Measurements from ENCODE around the gene NLGN1. TPM values are rescaled to one million over a fixed set of nuclear protein-coding genes. Genes with fewer than 3 reads are reported as not detected.

Gene NLGN1
- total RNA-seq, 3 donors from 2014 or later: 4.4 to 12.3 (median 6.9) TPM

GRCh38 chr3:173923204-173923603, 525.7 kb downstream of the NLGN1 start:
- TF ChIP-seq CTCF (IDR thresholded peaks at IDR 0.05) (no peak), POLR2AphosphoS5 (IDR thresholded peaks at IDR 0.05) (no peak), POLR2A (IDR thresholded peaks at IDR 0.05) (no peak)
- no peaks in the 10 kb centered on the region for H3K4me1 ChIP-seq
- no peaks in the 10 kb centered on the region for H3K9me3 ChIP-seq
- no peak for DNase-seq (ENCODE audit: low spot score in 2 of 2)
- H3K36me3 ChIP-seq: no peaks in the 10 kb centered on the region
- no peaks in the 10 kb centered on the region for H3K27me3 ChIP-seq
- H3K4me3 ChIP-seq: no peak overlapping the region
- intact Hi-C loops (cut with DNase I; ENCODE audit: low total_unique reads): no loop called here
- H3K27ac ChIP-seq: no peak overlapping the region

DNA sequence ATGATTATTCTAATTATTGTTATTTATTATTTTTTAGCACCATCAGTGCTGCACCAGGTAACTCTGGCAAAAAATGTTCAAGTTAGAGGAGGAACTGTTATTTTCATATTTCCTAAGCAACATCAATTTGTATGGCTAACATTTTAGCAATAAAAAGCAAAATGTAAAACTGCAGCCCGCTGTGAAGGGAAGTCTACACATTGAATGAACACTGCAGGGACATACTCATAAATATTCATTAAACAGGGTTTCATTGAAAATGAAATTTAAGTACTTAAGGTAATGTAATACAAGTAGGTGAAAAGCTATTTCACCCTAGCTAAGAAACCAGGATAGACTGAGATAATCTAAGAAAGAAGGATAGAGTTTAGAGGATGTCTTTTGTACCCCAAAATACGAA, 532.7 kb downstream of the NLGN1 start:
- no peak overlapping the region for H3K27ac ChIP-seq
- no peak for TF ChIP-seq POLR2A (IDR thresholded peaks at IDR 0.05)
- no peak for DNase-seq (ENCODE audit: low spot score in 2 of 2)
- no peaks in the 10 kb centered on the region for H3K4me1 ChIP-seq
- H3K36me3 ChIP-seq: no peaks in the 10 kb centered on the region
- H3K9me3 ChIP-seq: no peaks in the 10 kb centered on the region
- H3K27me3 ChIP-seq: no peaks in the 10 kb centered on the region
- H3K4me3 ChIP-seq: no peak overlapping the region
- intact Hi-C loops (cut with DNase I; ENCODE audit: low total_unique reads): no loop called here

- intact Hi-C loops (cut with DNase I; ENCODE audit: low total_unique reads): no loop called here
- H3K27ac ChIP-seq: no peak overlapping the region
- TF ChIP-seq POLR2A (IDR thresholded peaks at IDR 0.05) (no peak), CTCF (IDR thresholded peaks at IDR 0.05) (no peak), POLR2AphosphoS5 (IDR thresholded peaks at IDR 0.05) (no peak)
- H3K4me3 ChIP-seq: no peak overlapping the region
- no peaks in the 10 kb centered on the region for H3K36me3 ChIP-seq
- H3K4me1 ChIP-seq: no peaks in the 10 kb centered on the region
- H3K9me3 ChIP-seq: no peaks in the 10 kb centered on the region
- no peak for DNase-seq (ENCODE audit: low spot score in 2 of 2)
- H3K27me3 ChIP-seq: no peaks in the 10 kb centered on the region
Measured at GRCh38 chr3:173932624-173933023, 535.1 kb downstream of the NLGN1 start.

DNA sequence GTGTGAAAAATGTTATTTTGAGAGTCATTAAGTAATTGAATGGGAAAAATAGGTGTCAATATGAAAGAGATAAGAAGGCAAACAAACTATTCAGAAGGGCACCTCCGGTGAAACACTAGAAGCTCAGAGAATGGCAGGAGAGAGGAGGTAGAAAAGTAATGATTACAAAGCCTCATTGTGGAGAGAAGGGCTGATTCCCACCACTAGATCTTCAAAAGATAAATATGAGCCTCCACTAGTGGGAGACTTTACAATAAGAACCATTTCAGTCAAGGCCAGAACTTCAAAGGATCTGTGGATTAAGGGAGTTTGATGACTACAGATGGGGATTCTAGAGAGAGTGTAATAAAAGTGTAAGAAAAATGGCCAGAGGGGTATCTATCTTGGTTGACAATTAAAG, 535.6 kb downstream of the NLGN1 start:
- H3K4me3 ChIP-seq: no peak overlapping the region
- DNase-seq (ENCODE audit: low spot score in 2 of 2): no peak
- intact Hi-C loops (cut with DNase I; ENCODE audit: low total_unique reads): no loop called here
- H3K9me3 ChIP-seq: no peaks in the 10 kb centered on the region
- H3K4me1 ChIP-seq: no peaks in the 10 kb centered on the region
- TF ChIP-seq POLR2AphosphoS5 (IDR thresholded peaks at IDR 0.05) (no peak), POLR2A (IDR thresholded peaks at IDR 0.05) (no peak), CTCF (IDR thresholded peaks at IDR 0.05) (no peak)
- H3K27ac ChIP-seq: no peak overlapping the region
- no peaks in the 10 kb centered on the region for H3K27me3 ChIP-seq
- H3K36me3 ChIP-seq: no peaks in the 10 kb centered on the region

- intact Hi-C loops (cut with DNase I; ENCODE audit: low total_unique reads): no loop called here
- no peak for DNase-seq (ENCODE audit: low spot score in 2 of 2)
- H3K4me1 ChIP-seq: no peaks in the 10 kb centered on the region
- no peak for TF ChIP-seq POLR2AphosphoS5 (IDR thresholded peaks at IDR 0.05)
- no peak for TF ChIP-seq POLR2A (IDR thresholded peaks at IDR 0.05)
- no peak for TF ChIP-seq CTCF (IDR thresholded peaks at IDR 0.05)
- H3K27ac ChIP-seq: no peak overlapping the region
- no peak overlapping the region for H3K4me3 ChIP-seq
- no peaks in the 10 kb centered on the region for H3K36me3 ChIP-seq
- H3K27me3 ChIP-seq: no peaks in the 10 kb centered on the region
- no peaks in the 10 kb centered on the region for H3K9me3 ChIP-seq
Measured at GRCh38 chr3:173936316-173936715, 538.8 kb downstream of the NLGN1 start.

GRCh38 chr3:173938159-173938558, 540.6 kb downstream of the NLGN1 start:
- no peak overlapping the region for H3K27ac ChIP-seq
- DNase-seq (ENCODE audit: low spot score in 2 of 2): no peak
- H3K9me3 ChIP-seq: no peaks in the 10 kb centered on the region
- intact Hi-C loops (cut with DNase I; ENCODE audit: low total_unique reads): no loop called here
- H3K4me1 ChIP-seq: no peaks in the 10 kb centered on the region
- TF ChIP-seq CTCF (IDR thresholded peaks at IDR 0.05) (no peak), POLR2AphosphoS5 (IDR thresholded peaks at IDR 0.05) (no peak), POLR2A (IDR thresholded peaks at IDR 0.05) (no peak)
- H3K27me3 ChIP-seq: no peaks in the 10 kb centered on the region
- H3K4me3 ChIP-seq: no peak overlapping the region
- H3K36me3 ChIP-seq: no peaks in the 10 kb centered on the region
